Right cardiac atrium (tissue), 5 donors: ENCODE data around the gene C1QB. TPM values are rescaled to one million over a fixed set of nuclear protein-coding genes. Genes with fewer than 3 reads are reported as not detected.

Source experiments
- ATAC-seq, 2 donors: fragments of 200-7000 bp; cut with Tn5 transposase; one replicate each; pipeline versions ENCODE4 v1.8.0 to v1.9.1; 2020; ENCODE audit warnings: moderate library complexity in 2 of 2, mild to moderate bottlenecking in 1 of 2
- DNase-seq, 3 donors: peaks; one replicate each; pipeline ENCODE4 v3.0.0-alpha.2; 2020
- H3K27ac ChIP-seq: one replicate; pipeline ENCODE4 v1.5.1; 2013; ENCODE audit warnings: mild to moderate bottlenecking, low read length, control low read depth, moderate library complexity
- H3K27me3 ChIP-seq: one replicate; pipeline ENCODE4 v1.6.1; 2013; ENCODE audit not compliant: control insufficient read depth, insufficient read depth
- H3K4me1 ChIP-seq: one replicate; pipeline ENCODE4 v1.6.1; 2013; ENCODE audit warnings: low read length; ENCODE audit not compliant: control insufficient read depth, insufficient read depth
- H3K4me3 ChIP-seq: one replicate; pipeline ENCODE4 v1.5.1; 2013; ENCODE audit warnings: low read length, control low read depth
- H3K9me3 ChIP-seq: one replicate; pipeline ENCODE4 v1.6.1; 2013; ENCODE audit warnings: low read length; ENCODE audit not compliant: control insufficient read depth
- WGBS: extraction: QIAGEN DNeasy Blood & Tissue Kit; methylation state at CpG from one replicate; pipeline ENCODE4 v1.1.7; 2013; 5-methylcytosine and 5-hydroxymethylcytosine counted together
- intact Hi-C, 4 donors: fragments of 100-400 bp; cut with DNase I; formaldehyde crosslinking; loops; one replicate each; pipeline versions ENCODE4 v1.11.0 to v1.14.0; 2022 to 2023
- polyA plus RNA-seq: library from polyadenylated mRNA; stranded (reverse); fragments of 200-250 nt; gene quantifications from one replicate; pipeline ENCODE4 v1.2.3, GENCODE V29; 2013
- total RNA-seq, 4 donors: library from RNA; stranded (reverse); fragmentation: NEBNext Ultra II Directional; extraction: Animal tissue kit (Norgen Biotek cat#: 25700); gene quantifications; one replicate each; pipeline ENCODE4 v1.2.1, GENCODE V29; 2021
- donor health status: healthy with polysubstance abuse.
- donor health status: DM: no; HTN: yes; CAD: no.
- donor health status: DM: no; HTN: no; CAD: no.
- donor health status: DM: no; HTN: yes; CAD: no; lungs with severe emphysema.
- donor health status: DM: yes; HTN: yes; CAD: no.

C1QB gene
- total and polyA plus RNA-seq, 5 donors = 53.5 to 244 (median 134) TPM

GRCh38 chr1:22616571-22616970, 36.5 kb upstream of the C1QB start:
- Histone ChIP-seq H3K27ac (no peak overlapping the region), H3K27me3 (no peaks in the 10 kb centered on the region), H3K4me3 (no peak overlapping the region), H3K4me1 (no peaks in the 10 kb centered on the region), H3K9me3 (no peaks in the 10 kb centered on the region)
- intact Hi-C loops = no loop called here
- 46% methylated on average over 11 of the region's 11 CpGs for WGBS
- ATAC-seq (no peak), DNase-seq (no peak)

- DNase-seq (no peak), ATAC-seq (no peak)
- H3K9me3 ChIP-seq = no peaks in the 10 kb centered on the region
- H3K27ac ChIP-seq = no peak overlapping the region
- no peak overlapping the region for H3K4me3 ChIP-seq
- H3K27me3 ChIP-seq = no peaks in the 10 kb centered on the region
- WGBS = 42% methylated on average over 16 of the region's 16 CpGs
- intact Hi-C loops = no loop called here
- no peaks in the 10 kb centered on the region for H3K4me1 ChIP-seq
Observed at GRCh38 chr1:22618056-22618455, 35.0 kb upstream of the C1QB start.

GRCh38 chr1:22619252-22619651, 33.8 kb upstream of the C1QB start:
- no peak for DNase-seq
- Histone ChIP-seq H3K27ac (no peak overlapping the region), H3K9me3 (no peaks in the 10 kb centered on the region), H3K27me3 (no peaks in the 10 kb centered on the region), H3K4me3 (no peak overlapping the region), H3K4me1 (no peaks in the 10 kb centered on the region)
- ATAC-seq = no peak
- intact Hi-C loops = no loop called here
- WGBS = 71% methylated on average over 7 of the region's 7 CpGs

DNA sequence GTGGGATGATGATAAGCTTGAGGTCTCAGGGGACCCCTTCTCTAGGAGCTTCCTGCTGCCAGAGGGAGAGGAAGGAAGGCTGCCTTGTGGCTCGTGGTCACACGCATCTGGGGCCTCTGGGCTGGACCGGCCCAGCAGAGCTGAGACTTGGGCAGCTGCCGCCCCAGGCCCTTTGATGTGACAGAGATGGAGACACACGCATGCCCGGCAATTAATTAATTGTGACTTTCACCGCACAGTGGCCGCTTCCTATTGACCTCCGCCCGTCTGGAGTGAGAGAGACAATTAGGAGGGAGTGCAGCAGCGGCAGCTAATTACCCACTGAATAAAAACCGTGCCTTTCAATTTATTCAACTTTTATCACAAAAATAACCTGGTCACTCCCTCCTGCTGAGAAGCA, 33.2 kb upstream of the C1QB start:
- Histone ChIP-seq H3K4me3 (no peak overlapping the region), H3K9me3 (no peaks in the 10 kb centered on the region), H3K27ac (no peak overlapping the region), H3K27me3 (no peaks in the 10 kb centered on the region), H3K4me1 (no peaks in the 10 kb centered on the region)
- intact Hi-C loops = loop anchor here in 1 of 4 donors (10.0 kb wide), 1 partner anchor 75 kb away; no protein-coding TSS in a partner anchor
- DNase-seq = no peak
- 59% methylated on average over 12 of the region's 12 CpGs for WGBS
- no peak for ATAC-seq

GRCh38 chr1:22621761-22622160, 31.3 kb upstream of the C1QB start:
- ATAC-seq (no peak), DNase-seq (no peak)
- Histone ChIP-seq H3K27ac (no peak overlapping the region), H3K4me1 (no peaks in the 10 kb centered on the region), H3K9me3 (no peaks in the 10 kb centered on the region), H3K4me3 (no peak overlapping the region), H3K27me3 (no peaks in the 10 kb centered on the region)
- intact Hi-C loops = loop anchor here in 1 of 4 donors (10.0 kb wide), 1 partner anchor 77 kb away; no protein-coding TSS in a partner anchor
- 44% methylated on average over 4 of the region's 4 CpGs for WGBS

GRCh38 chr1:22625262-22625925, 27.6 kb upstream of the C1QB start:
- 35% methylated on average over 9 of the region's 9 CpGs for WGBS
- H3K27ac ChIP-seq = no peak overlapping the region
- H3K27me3 ChIP-seq = no peaks in the 10 kb centered on the region
- H3K4me1 ChIP-seq = no peaks in the 10 kb centered on the region
- DNase-seq (no peak), ATAC-seq (no peak)
- intact Hi-C loops = loop anchor here in 1 of 4 donors (10.0 kb wide), 1 partner anchor 81 kb away; no protein-coding TSS in a partner anchor
- H3K9me3 ChIP-seq = no peaks in the 10 kb centered on the region
- H3K4me3 ChIP-seq = no peak overlapping the region

DNA sequence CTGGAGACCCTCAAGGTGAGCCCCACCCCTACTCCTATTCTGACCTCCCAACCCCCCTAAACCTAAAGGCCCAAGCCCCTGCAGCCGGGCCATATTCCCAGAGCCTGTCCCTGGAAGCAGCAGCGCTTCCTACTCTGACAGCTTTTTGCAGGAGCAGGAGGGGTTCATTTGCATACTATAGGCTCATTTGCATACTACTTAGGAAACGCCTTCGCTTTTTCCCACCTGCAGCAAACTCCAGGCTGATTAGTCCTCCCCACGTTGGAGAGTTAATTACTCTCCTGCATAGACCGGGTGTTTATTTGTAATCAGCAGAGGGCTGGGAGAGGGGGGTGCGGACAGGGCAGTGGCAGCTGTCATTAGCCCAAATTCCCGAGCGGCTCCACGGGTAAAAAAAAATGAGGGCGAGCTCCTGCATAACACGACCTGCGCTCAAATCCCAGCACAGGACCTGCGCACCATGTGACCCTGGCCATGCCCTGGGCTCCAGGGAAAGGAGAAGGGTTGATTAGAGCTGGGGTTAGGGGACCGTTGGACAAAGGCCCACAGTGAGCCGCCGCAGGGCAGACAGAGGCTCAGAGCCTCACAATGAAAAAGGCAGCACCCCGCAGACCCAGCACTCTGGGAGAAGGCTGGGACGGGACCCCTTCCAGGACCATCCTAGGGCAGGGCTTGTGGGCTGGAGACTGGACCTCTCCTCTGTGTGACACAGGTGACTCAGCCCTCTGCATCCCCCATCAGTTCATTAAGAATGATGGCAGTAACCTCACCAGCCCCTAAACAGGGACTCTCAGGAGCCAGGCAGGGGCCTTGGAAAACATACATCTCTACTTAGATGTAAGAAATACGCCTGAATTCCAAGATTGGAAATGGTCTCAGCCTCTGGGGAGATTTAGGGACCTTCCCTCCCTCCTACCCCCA, 26.5 kb upstream of the C1QB start:
- DNase-seq (no peak), ATAC-seq (no peak)
- 20% methylated on average over 20 of the region's 20 CpGs for WGBS
- Histone ChIP-seq H3K4me3 (no peak overlapping the region), H3K9me3 (no peaks in the 10 kb centered on the region), H3K4me1 (no peaks in the 10 kb centered on the region), H3K27me3 (no peaks in the 10 kb centered on the region), H3K27ac (no peak overlapping the region)
- intact Hi-C loops = loop anchor here in 1 of 4 donors (10.0 kb wide), 1 partner anchor 82 kb away; no protein-coding TSS in a partner anchor

DNA sequence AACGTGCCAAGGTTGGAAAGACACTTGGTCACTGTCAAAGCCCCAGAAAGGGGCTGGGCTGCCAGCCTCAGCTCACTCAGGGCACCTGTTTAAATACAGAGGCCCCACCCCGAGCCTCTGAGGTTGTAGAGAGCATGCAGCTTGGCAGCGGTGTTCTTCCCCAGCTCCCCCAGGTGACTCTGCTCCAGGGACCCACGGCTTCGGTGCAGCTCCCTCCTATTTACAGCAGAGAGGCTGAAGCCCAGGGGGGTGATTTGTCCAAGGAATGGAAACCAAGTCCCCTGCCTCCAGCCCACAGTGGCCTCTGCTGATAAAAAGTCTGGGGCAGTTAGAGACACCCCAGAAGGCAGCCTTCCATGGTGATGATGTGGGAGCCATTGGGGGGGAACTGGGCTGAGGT, 25.7 kb upstream of the C1QB start:
- no peaks in the 10 kb centered on the region for H3K9me3 ChIP-seq
- DNase-seq (no peak), ATAC-seq (no peak)
- H3K4me1 ChIP-seq = no peaks in the 10 kb centered on the region
- no peak overlapping the region for H3K27ac ChIP-seq
- no peak overlapping the region for H3K4me3 ChIP-seq
- no peaks in the 10 kb centered on the region for H3K27me3 ChIP-seq
- intact Hi-C loops = loop anchor here in 1 of 4 donors (10.0 kb wide), 1 partner anchor 83 kb away; no protein-coding TSS in a partner anchor
- WGBS = 46% methylated on average over 5 of the region's 5 CpGs

DNA sequence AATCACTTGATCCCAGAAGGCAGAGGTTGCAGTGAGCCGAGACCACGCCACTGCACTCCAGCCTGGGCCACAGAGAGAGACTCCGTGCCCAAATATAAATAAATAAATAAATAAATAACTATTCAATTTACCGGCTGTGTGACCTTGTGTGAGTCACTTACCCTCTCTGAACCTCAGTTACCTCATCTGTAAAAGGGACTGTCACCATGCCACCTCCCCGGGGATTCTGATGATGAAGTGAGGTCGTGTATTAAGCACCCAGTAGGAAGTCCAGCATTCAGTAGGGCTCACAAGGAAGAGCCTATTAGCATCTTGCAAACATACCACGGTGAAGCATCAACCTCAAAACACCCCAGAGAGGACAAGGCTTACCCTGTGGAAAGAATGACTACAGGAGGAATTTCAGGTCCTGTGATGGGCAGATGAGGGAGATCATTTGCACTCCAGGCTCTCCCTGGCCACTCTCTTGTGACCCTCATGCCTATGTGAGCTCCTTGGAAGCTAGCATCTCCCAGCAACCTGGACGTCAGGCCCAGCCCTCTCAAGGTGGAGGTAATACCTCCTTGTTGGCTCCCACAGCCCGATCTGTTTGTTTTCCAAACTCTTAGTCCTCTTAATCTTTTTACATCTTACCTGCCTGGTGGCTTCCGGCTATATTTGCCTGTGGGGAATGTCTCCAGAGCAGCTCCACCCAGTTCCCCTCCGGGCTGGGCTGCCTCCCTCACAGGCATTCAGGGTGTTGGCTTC, 24.2 kb upstream of the C1QB start:
- no peak overlapping the region for H3K4me3 ChIP-seq
- intact Hi-C loops = loop anchor here in 1 of 4 donors (10.0 kb wide), 1 partner anchor 84 kb away; no protein-coding TSS in a partner anchor
- H3K4me1 ChIP-seq = no peaks in the 10 kb centered on the region
- DNase-seq (no peak), ATAC-seq (no peak)
- H3K27ac ChIP-seq = no peak overlapping the region
- no peaks in the 10 kb centered on the region for H3K27me3 ChIP-seq
- WGBS = 49% methylated on average over 11 of the region's 11 CpGs
- no peaks in the 10 kb centered on the region for H3K9me3 ChIP-seq

GRCh38 chr1:22629886-22630285, 23.1 kb upstream of the C1QB start:
- ATAC-seq = no peak
- H3K27ac ChIP-seq = no peak overlapping the region
- no peaks in the 10 kb centered on the region for H3K9me3 ChIP-seq
- H3K4me1 ChIP-seq = no peaks in the 10 kb centered on the region
- intact Hi-C loops = loop anchor here in 1 of 4 donors (10.0 kb wide), 1 partner anchor 85 kb away; no protein-coding TSS in a partner anchor
- no peak for DNase-seq
- WGBS = 32% methylated on average over 2 of the region's 2 CpGs
- H3K27me3 ChIP-seq = no peaks in the 10 kb centered on the region
- no peak overlapping the region for H3K4me3 ChIP-seq
